Panc1 (cell line): Measurements from ENCODE around the gene PGM5.

ENCODE experiments used
- CTCF ChIP-seq: fragments of 450-650 bp; IDR thresholded peaks from 2 replicates; pipeline ENCODE4 v1.5.1; 2017; ENCODE audit warnings: mild to moderate bottlenecking
- REST ChIP-seq, 2 experiments: IDR thresholded peaks; 2 replicates each; pipeline ENCODE4 v1.6.1; 2011 to 2012; ENCODE audit warnings: low read depth in 2 of 2, control low read depth in 1 of 2, low read length in 1 of 2, mild to moderate bottlenecking in 1 of 2, moderate library complexity in 1 of 2; ENCODE audit not compliant: insufficient read depth in 1 of 2

GRCh38 chr9:68545033-68545705 is 188.8 kb downstream of the PGM5 start:
- TF ChIP-seq CTCF: no peak
- no peak for TF ChIP-seq REST (IDR thresholded peaks at IDR 0.05; ENCODE audit: insufficient read depth in 1 of 2, low read depth in 2 of 2, low read length in 1 of 2)
